Measurements from ENCODE around the gene AKNA. TPM values are rescaled to one million over a fixed set of nuclear protein-coding genes. Genes with fewer than 3 reads are reported as not detected.

The AKNA gene
- total and polyA plus RNA-seq, 2 of the 8 experiments (the other 6 are each of a cell fraction or from before 2014, with no cell fraction given) = 21.0 to 27.4 TPM

- no peak overlapping the region for H2BK120ac ChIP-seq (replicated peaks; ENCODE audit: low read depth, low read length)
- CTCF ChIA-PET (ENCODE audit: partially characterized antibody) = interaction anchor here (0.8 to 1.7 kb wide), 7 partner anchors 8 to 298 kb away, joined by 3 to 5 read pairs (median 4); no protein-coding TSS in a partner anchor
- H2BK5ac ChIP-seq (ENCODE audit: low read depth, low read length) = no peak overlapping the region
- peaks cover 11 to 60% (median 39%) of the 10 kb centered on the region in 4 experiments for H3K36me3 ChIP-seq (ENCODE audit: control insufficient read depth in 2 of 4, insufficient read depth in 4 of 4, low read length in 3 of 4)
- FAIRE-seq = no peak
- H3K9ac ChIP-seq (replicated peaks in 1 of 4; ENCODE audit: extremely low read depth in 1 of 4, low read depth in 3 of 4, low read length in 3 of 4) = no peak overlapping the region
- no peaks in the 10 kb centered on the region for H3K9me3 ChIP-seq (ENCODE audit: insufficient read depth in 2 of 2, low read depth in 1 of 2, low read length in 1 of 2)
- no peaks in the 10 kb centered on the region for H3K4me1 ChIP-seq (replicated peaks in 1 of 4; ENCODE audit: control insufficient read depth in 3 of 4, insufficient read depth in 4 of 4, low read length in 3 of 4)
- no peak overlapping the region for H4K8ac ChIP-seq (ENCODE audit: extremely low read depth, insufficient read depth, low read length)
- H4K5ac ChIP-seq (ENCODE audit: insufficient read length, low read depth, low read length) = no peak overlapping the region
- H4K91ac ChIP-seq (replicated peaks; ENCODE audit: insufficient read length, low read length) = no peak overlapping the region
- no peak overlapping the region for H2BK12ac ChIP-seq (ENCODE audit: low read depth, low read length)
- H3K18ac ChIP-seq (ENCODE audit: extremely low read depth, low read length) = no peak overlapping the region
- no peak overlapping the region for H3K4me3 ChIP-seq (ENCODE audit: extremely low read depth in 1 of 4, insufficient read depth in 2 of 4, low read depth in 3 of 4, low read length in 4 of 4)
- H3K4ac ChIP-seq (replicated peaks; ENCODE audit: insufficient read length, low read depth, low read length) = no peak overlapping the region
- H3K23me2 ChIP-seq (ENCODE audit: low read depth, low read length) = no peaks in the 10 kb centered on the region
- H3K27me3 ChIP-seq (replicated peaks in 1 of 4; ENCODE audit: control insufficient read depth in 3 of 4, extremely low read depth in 1 of 4, insufficient read depth in 3 of 4, low read length in 3 of 4) = no peaks in the 10 kb centered on the region
- no peak overlapping the region for H3K23ac ChIP-seq (ENCODE audit: insufficient read length)
- DNase-seq (ENCODE audit: low read depth in 1 of 2, low spot score in 2 of 2) = no peak
- POLR2A ChIA-PET (ENCODE audit: partially characterized antibody) = interaction anchor here (1.1 to 2.1 kb wide), 8 partner anchors 11 to 40 kb away, joined by 3 to 8 read pairs (median 4); no protein-coding TSS in a partner anchor
- no peak overlapping the region for H2AK5ac ChIP-seq (ENCODE audit: low read depth, low read length)
- H3K56ac ChIP-seq (replicated peaks; ENCODE audit: insufficient read length, low read depth, low read length) = no peak overlapping the region
- H3K79me2 ChIP-seq (ENCODE audit: control insufficient read depth in 1 of 2, insufficient read depth in 2 of 2, low read length in 2 of 2) = no peaks in the 10 kb centered on the region
- no peak overlapping the region for H3K4me2 ChIP-seq (ENCODE audit: insufficient read depth in 1 of 2, low read depth in 2 of 2, low read length in 2 of 2)
- no peak overlapping the region for H2AFZ ChIP-seq (ENCODE audit: low read length)
- no peak overlapping the region for H2BK15ac ChIP-seq (ENCODE audit: low read length)
- TF ChIP-seq GTF2F1 (IDR thresholded peaks at IDR 0.05; ENCODE audit: borderline replicate concordance, low read depth, low read length) (no peak), HDAC6 (IDR thresholded peaks at IDR 0.05; ENCODE audit: low read depth, low read length) (no peak), RXRA (IDR thresholded peaks at IDR 0.05; ENCODE audit: insufficient read depth, low read depth, low read length) (no peak), TAF1 (IDR thresholded peaks at IDR 0.05; ENCODE audit: low read depth, low read length) (no peak), TBP (IDR thresholded peaks at IDR 0.05; ENCODE audit: low read depth, low read length) (no peak), PHF8 (conservative IDR thresholded peaks at IDR 0.05; ENCODE audit: low read depth, low read length) (no peak)
- no peak overlapping the region for H3K14ac ChIP-seq (ENCODE audit: insufficient read length)
- WGBS, 2 experiments (ENCODE audit: extremely low coverage in 1 of 2, insufficient coverage in 1 of 2, insufficient read length in 1 of 2, insufficient replicate concordance in 2 of 2, low coverage in 1 of 2, low lambda C conversion rate in 2 of 2, missing lambda C conversion rate in 1 of 2) = 88% methylated on average over 6 of the region's 6 CpGs; no CpG with 5 or more reads in 1 of the 2 experiments
- H2BK20ac ChIP-seq (ENCODE audit: low read length) = no peak overlapping the region
- no peak overlapping the region for H3K27ac ChIP-seq (ENCODE audit: low read depth, low read length)
- no peaks in the 10 kb centered on the region for H3K79me1 ChIP-seq (ENCODE audit: low read depth, low read length)
- peaks cover 0 to 3% of the 10 kb centered on the region in 2 experiments for H4K20me1 ChIP-seq (replicated peaks in 1 of 2; ENCODE audit: control insufficient read depth in 1 of 2, insufficient read depth in 2 of 2, low read length in 2 of 2)
These were observed 32.0 kb downstream of the AKNA start for GRCh38 chr9:114355821-114356220.
